Activated CD4-positive, alpha-beta T cell treated with anti-CD3 and anti-CD28 coated beads, Interleukin-2, amount 10 ng/mL, durations not matched to agents 7 days and 5 days (primary cell): Measurements from ENCODE around the gene BACH2. TPM values are rescaled to one million over a fixed set of nuclear protein-coding genes. Genes with fewer than 3 reads are reported as not detected.
A peak's percentile ranks its signal among the peaks of the same experiment; 100 is the strongest.

Experiments
- CTCF ChIA-PET: fragments of 350-600 bp; sonication (Branson Sonifier 250); formaldehyde crosslinking; loops from one replicate; lab custom pipeline; 2021; ENCODE audit warnings: antibody characterized with exemption; lab: Charles Lee
- POLR2A ChIA-PET: fragments of 350-600 bp; sonication (Branson Sonifier 250); formaldehyde crosslinking; loops from one replicate; lab custom pipeline; 2021; ENCODE audit warnings: antibody characterized with exemption; lab: Charles Lee
- DNase-seq: peaks from one replicate; pipeline ENCODE4 v3.0.0-alpha.2; 2020
- H3K27ac Mint-ChIP-seq: one replicate; pipeline ENCODE4 v1.8.0; 2021; ENCODE audit warnings: mild to moderate bottlenecking, moderate library complexity, mixed read lengths
- H3K27me3 Mint-ChIP-seq: one replicate; pipeline ENCODE4 v1.8.0; 2021; ENCODE audit warnings: mixed read lengths
- H3K36me3 Mint-ChIP-seq: one replicate; pipeline ENCODE4 v1.8.0; 2021; ENCODE audit warnings: low read depth, mixed read lengths
- H3K4me1 Mint-ChIP-seq: one replicate; pipeline ENCODE4 v1.8.0; 2021; ENCODE audit warnings: mixed read lengths
- H3K4me3 Mint-ChIP-seq: one replicate; pipeline ENCODE4 v1.8.0; 2021; ENCODE audit warnings: mild to moderate bottlenecking, moderate library complexity, mixed read lengths
- H3K9me3 Mint-ChIP-seq: one replicate; pipeline ENCODE4 v1.8.0; 2021; ENCODE audit warnings: mixed read lengths
- total RNA-seq, 2 experiments: library from RNA; stranded (reverse); gene quantifications; one replicate each; pipeline ENCODE4 v1.2.3, GENCODE V29; 2021

The BACH2 gene
- total RNA-seq, 2 experiments from 2014 or later: 59.4 to 61.6 TPM

DNA sequence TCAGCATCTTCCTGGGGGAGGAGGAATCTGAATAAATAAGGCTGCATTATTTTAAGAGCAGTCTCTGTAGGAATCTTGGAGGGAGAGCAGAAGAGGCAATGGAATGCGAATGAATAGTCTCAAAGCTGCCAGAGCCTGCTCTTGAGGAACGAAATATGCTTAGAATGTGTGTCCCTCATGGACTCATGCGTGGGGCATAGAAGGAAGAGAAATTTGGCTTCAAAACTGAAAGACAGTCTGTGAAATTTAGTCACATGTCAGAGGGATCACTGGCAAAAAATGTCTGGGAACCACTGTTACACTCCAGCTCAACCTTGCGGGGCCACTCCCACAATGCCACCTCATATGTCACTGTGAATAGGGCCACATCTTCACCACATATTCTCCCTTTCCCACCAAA is 306.9 kb downstream of the BACH2 start:
- CTCF ChIA-PET: interaction anchor here (0.6 to 0.9 kb wide), 2 partner anchors 147 to 394 kb away, joined by 3 to 6 read pairs; no protein-coding TSS in a partner anchor

DNA sequence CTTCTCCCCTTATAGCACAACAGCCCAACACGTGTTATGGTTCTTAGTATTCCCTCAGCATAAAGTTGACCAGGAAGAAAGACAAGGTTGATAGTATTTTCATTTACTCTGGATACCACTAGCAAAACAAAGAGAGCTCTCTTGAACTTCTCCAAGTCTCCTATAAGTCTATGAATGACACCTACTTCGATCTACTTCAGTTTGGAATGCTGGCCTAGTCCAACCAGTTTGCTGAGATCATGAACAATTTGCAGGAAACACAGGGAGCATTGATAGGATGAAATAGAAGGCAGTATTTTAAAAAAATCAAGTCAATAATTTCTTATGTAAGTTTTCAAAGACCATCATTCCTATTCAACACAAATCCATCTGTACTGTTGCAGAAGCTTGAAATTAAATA is 308.8 kb downstream of the BACH2 start:
- ChIA-PET POLR2A (no interaction called here), CTCF (interaction anchor here (0.9 to 1.5 kb wide), 4 partner anchors 9 to 152 kb away, joined by 3 to 5 read pairs (median 3); no protein-coding TSS in a partner anchor)
- Mint-ChIP-seq H3K36me3 (peaks cover 59% of the 10 kb centered on the region), H3K4me1 (peaks cover 67% of the 10 kb centered on the region), H3K4me3 (no peak overlapping the region), H3K27me3 (no peaks in the 10 kb centered on the region), H3K9me3 (no peaks in the 10 kb centered on the region), H3K27ac (no peak overlapping the region)
- DNase-seq: no peak

More for the DNA sequence above, 306.9 kb downstream of the BACH2 start:
- Mint-ChIP-seq H3K36me3 (peaks cover 56% of the 10 kb centered on the region), H3K9me3 (no peaks in the 10 kb centered on the region), H3K4me1 (peaks cover 63% of the 10 kb centered on the region), H3K27ac (no peak overlapping the region), H3K4me3 (no peak overlapping the region), H3K27me3 (no peaks in the 10 kb centered on the region)
- DNase-seq: no peak
- POLR2A ChIA-PET: no interaction called here

DNA sequence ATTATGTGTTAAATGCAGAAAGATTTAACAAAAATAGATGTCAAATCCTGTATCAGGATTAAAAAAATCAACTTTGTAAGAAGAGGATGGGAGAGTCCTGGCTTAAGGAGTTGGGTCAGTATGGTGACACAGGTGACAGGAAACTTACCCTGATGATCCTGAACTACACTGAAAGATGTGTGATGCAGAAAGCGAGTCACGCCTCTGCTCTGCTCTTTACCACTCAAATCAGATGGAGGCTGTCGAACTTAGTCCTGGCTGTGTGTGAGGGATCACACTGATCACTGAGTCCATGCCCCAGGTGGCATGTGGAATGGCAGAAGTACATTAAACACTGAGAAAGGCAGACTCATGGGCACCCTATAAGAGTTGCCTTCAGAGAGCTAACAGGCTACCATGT is 309.5 kb downstream of the BACH2 start:
- Mint-ChIP-seq H3K4me3 (no peak overlapping the region), H3K27me3 (no peaks in the 10 kb centered on the region), H3K27ac (no peak overlapping the region), H3K4me1 (peaks cover 66% of the 10 kb centered on the region), H3K36me3 (peaks cover 63% of the 10 kb centered on the region), H3K9me3 (no peaks in the 10 kb centered on the region)
- DNase-seq: no peak
- POLR2A ChIA-PET: no interaction called here
- CTCF ChIA-PET: interaction anchor here (0.6 to 2.0 kb wide), 6 partner anchors 8 to 153 kb away, joined by 3 to 7 read pairs (median 4); no protein-coding TSS in a partner anchor

DNA sequence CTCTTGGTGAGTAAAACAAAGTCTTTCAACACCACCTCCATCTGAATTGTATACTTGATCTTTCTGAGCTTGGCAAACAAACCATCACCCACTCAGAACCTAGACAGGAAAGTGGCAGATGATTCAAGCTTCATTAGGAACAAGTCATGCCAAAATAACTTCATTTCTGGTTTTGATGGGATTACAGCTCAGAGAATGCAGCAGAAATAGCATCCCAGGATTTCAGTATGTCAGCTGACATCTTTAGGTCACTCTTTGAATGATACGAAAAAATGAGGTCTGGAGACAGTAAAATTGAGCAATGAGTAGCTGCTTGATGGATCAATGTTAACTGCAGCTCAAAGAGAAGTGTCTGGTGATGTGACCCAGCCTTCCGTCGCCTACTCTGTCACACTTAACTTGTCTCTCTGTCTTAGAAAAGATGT is 310.0 kb downstream of the BACH2 start:
- H3K27ac Mint-ChIP-seq: no peak overlapping the region
- no peak for DNase-seq
- H3K9me3 Mint-ChIP-seq: no peaks in the 10 kb centered on the region
- H3K4me1 Mint-ChIP-seq: peaks cover 68% of the 10 kb centered on the region
- ChIA-PET POLR2A (no interaction called here), CTCF (interaction anchor here (0.6 to 2.0 kb wide), 9 partner anchors 8 to 670 kb away, joined by 3 to 7 read pairs (median 3); no protein-coding TSS in a partner anchor)
- no peaks in the 10 kb centered on the region for H3K27me3 Mint-ChIP-seq
- H3K36me3 Mint-ChIP-seq: peaks cover 67% of the 10 kb centered on the region
- H3K4me3 Mint-ChIP-seq: no peak overlapping the region

DNA sequence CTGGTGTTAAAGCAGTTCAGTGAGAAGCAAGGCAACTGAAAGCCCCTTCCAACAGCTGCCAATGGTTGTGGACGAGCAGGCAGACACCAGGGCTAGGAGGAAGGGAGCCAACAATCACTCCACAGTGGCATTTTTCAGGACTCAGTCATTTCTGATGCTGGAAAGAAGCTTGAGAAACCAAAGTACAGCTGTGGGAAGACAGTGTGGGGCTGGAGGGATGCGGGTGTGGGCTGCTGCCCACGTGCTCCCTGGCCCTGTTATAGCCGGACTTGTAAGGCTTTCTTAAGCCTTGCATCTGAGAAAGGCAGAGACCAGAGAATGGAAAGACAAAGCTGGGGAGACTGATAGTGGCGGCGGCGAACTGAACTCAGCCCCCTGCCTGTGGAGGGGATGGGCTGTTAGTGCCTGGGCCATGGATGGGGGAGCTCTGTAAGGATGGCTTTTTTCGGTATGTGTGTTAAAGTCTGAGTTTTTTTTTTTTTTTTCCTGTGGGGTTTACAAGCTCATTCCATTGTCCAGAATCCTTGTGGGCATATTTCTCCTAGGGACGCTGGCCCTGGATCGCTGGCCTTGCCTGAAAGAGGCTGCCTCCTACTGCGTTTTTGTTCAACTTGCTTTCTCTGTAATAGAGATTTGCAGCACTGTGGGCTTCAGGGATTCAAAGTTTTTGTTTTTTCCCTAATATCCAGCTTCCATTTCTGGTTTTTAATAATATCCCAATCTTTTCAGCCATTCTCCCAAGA is 310.7 kb downstream of the BACH2 start:
- Mint-ChIP-seq H3K4me1 (peaks cover 67% of the 10 kb centered on the region), H3K4me3 (no peak overlapping the region)

DNA sequence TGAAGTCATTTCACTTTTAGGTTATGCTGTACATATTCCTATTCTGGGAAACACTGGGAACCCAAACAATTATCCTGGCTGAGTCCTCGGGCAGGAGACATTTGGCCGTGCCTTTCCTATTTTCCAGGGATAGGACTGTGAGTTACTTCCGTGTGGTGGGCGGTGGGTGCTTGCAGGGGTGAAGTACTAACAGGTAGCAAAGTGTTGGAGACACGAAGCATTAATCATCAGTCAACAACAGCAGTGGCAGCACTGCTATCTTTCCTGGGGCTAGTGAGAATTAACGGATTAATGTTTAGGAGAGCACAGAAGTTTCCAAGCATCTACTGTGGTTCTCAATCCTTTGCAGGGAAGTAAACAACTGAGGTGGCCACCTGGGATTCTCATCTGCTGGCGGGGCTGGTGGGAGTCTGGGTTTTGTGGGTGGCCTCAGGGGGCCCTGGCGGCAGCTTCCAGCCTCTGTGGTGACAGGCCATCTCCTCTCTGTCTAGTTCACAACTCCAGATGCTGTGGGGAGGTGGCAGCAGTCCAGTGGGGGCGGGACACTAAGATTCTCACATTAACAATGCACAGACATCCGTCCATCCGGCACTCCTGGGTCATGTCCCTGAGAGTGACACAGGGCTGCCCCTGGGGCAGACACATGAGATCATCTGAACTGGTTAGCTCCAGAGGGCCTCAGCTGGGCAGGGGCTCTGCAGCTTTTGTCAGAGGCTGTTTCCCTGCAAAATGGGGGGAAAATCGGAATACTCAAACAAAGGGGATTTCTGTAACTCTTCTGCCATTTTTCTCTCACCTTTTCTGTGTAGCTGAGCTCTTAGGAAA is 311.5 kb downstream of the BACH2 start:
- no peak for DNase-seq
- Mint-ChIP-seq H3K36me3 (peaks cover 63% of the 10 kb centered on the region), H3K9me3 (no peaks in the 10 kb centered on the region), H3K27me3 (no peaks in the 10 kb centered on the region), H3K27ac (peak overlapping the region; percentile 55), H3K4me1 (peaks cover 66% of the 10 kb centered on the region), H3K4me3 (no peak overlapping the region)
- ChIA-PET CTCF (interaction anchor here (0.6 to 2.0 kb wide), 6 partner anchors 11 to 267 kb away, joined by 3 to 7 read pairs (median 4); no protein-coding TSS in a partner anchor), POLR2A (no interaction called here)

More for the DNA sequence above, 310.7 kb downstream of the BACH2 start:
- Mint-ChIP-seq H3K27ac (no peak overlapping the region), H3K36me3 (peaks cover 66% of the 10 kb centered on the region), H3K9me3 (no peaks in the 10 kb centered on the region), H3K27me3 (no peaks in the 10 kb centered on the region)
- ChIA-PET CTCF (interaction anchor here (0.6 to 2.0 kb wide), 9 partner anchors 10 to 671 kb away, joined by 3 to 7 read pairs (median 4); no protein-coding TSS in a partner anchor), POLR2A (no interaction called here)
- DNase-seq: no peak

DNA sequence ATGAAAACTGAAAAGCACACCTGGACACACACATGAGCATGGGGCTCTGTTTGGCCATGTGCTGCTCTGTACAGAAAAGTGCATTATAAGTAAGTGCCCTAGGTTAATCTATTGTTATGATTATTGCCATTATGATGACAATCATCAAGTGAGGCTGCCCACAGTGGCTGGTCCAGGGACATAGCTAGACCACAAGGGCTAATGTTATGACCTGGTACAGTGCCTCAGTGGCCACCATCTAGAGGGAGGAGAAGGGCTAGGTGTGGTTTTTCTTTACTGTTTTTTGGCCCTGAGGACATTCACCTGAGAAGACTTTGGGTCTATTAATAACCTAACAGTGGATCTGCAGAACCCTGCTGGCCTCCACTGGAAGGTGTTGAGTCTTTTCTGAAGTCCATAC is 316.3 kb downstream of the BACH2 start:
- Mint-ChIP-seq H3K36me3 (peaks cover 37% of the 10 kb centered on the region), H3K4me3 (no peak overlapping the region)
- POLR2A ChIA-PET: no interaction called here

DNA sequence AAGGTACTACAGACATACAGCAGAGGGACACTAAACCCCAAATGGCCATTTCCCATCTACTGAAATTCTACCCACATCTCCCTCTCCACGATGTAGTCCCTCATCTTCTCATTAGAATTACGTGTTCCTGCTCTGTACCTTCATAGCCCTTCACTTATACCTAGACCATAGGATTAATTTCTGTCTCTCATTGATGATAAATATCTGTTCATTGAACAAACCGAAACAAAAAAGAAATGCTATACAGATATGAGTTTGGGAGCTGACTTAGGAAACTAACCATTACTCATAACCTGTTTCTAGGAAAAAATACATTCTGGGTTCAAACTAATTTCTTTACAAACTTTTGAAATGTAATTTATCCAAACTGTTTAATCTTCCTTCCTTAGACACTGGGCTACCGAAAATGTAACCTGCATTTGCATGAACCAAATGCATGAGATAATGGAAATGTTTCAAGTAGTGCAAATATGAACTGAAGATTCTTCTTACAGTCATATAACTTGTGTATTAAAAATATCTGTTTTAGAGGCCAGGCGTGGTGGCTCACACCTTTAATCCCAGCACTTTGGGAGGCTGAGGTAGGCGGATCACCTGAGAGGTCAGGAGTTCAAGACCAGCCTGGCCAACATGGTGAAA is 317.0 kb downstream of the BACH2 start:
- peaks cover 38% of the 10 kb centered on the region for H3K36me3 Mint-ChIP-seq
- CTCF ChIA-PET: interaction anchor here (1.1 kb wide), 1 partner anchor 8 kb away, joined by 3 read pairs; no protein-coding TSS in a partner anchor
- no peak overlapping the region for H3K27ac Mint-ChIP-seq
- H3K4me1 Mint-ChIP-seq: peaks cover 34% of the 10 kb centered on the region
- no peaks in the 10 kb centered on the region for H3K27me3 Mint-ChIP-seq
- no peak for DNase-seq
- H3K9me3 Mint-ChIP-seq: no peaks in the 10 kb centered on the region
- no peak overlapping the region for H3K4me3 Mint-ChIP-seq
- POLR2A ChIA-PET: no interaction called here

More for the DNA sequence above, 316.3 kb downstream of the BACH2 start:
- CTCF ChIA-PET: no interaction called here
- DNase-seq: no peak
- H3K27ac Mint-ChIP-seq: peak overlapping the region; percentile 78
- H3K4me1 Mint-ChIP-seq: peaks cover 38% of the 10 kb centered on the region
- H3K27me3 Mint-ChIP-seq: no peaks in the 10 kb centered on the region
- H3K9me3 Mint-ChIP-seq: no peaks in the 10 kb centered on the region

DNA sequence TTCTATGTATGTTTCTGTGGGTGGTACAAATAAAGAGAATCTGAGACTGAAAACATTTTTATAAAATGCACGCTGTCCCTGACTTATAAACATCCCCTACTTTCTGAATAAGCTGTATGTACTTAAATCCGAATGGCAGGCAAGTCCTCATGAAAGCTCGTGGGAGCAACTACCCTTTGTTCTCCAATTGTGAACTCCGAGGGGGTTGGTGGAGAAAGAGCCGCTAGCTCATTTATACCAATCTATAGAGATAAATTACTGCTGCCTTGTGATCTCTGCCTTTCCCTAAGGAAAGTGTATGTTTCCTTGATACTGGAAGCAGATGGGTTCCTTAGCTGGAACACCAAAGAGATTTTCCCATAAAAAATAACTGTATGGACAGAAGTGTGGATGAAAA is 317.9 kb downstream of the BACH2 start:
- peaks cover 32% of the 10 kb centered on the region for H3K4me1 Mint-ChIP-seq
- no peaks in the 10 kb centered on the region for H3K9me3 Mint-ChIP-seq
- H3K4me3 Mint-ChIP-seq: no peak overlapping the region
- POLR2A ChIA-PET: interaction anchor here (0.6 kb wide), 1 partner anchor 68 kb away, joined by 4 read pairs; no protein-coding TSS in a partner anchor
- CTCF ChIA-PET: interaction anchor here (1.1 kb wide), 1 partner anchor 8 kb away, joined by 3 read pairs; no protein-coding TSS in a partner anchor
- DNase-seq: no peak
- H3K27ac Mint-ChIP-seq: no peak overlapping the region
- H3K36me3 Mint-ChIP-seq: peaks cover 37% of the 10 kb centered on the region
- no peaks in the 10 kb centered on the region for H3K27me3 Mint-ChIP-seq

DNA sequence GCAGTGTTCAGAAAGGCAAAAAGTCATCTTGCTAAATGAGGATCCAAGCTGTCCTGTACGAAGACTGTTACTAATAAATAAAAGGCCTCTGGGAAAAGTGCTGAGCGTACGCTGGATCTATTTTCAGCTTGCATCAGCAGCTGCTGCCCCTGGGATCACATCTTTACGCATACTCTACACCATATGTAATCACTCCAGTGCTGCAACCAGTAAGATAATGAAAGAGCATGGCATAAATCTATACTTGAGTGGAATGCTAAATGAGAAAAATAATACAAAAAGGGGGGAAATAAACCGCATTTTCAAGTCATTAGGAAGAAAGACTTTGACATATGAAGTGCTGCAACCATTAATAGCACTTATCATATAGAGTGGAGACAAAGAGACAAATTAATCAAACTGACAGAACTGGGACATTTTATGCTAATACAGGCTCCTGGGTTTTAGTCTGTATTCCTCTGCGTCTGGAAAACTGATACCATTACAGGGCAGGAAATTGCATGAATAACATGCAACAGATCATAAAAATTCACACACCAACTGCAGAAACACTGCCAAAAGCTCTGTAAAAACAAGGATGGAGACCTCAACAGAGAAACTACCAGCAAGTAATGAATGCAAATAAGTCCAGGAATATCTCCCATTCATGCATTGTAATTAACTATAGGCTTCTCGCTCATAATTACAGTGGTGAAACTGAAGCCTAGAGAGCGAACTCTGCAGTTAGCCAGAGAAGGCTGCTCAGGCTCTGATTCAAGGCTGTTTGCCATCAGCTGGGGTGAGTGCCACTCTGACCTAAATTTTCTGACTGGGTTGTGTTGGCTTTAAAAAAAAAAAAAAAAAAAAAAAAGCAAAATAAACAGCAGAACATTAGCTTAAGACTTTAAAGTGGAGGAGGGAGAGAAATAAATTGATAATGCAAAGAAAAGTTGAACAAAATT is 318.6 kb downstream of the BACH2 start:
- H3K27me3 Mint-ChIP-seq: no peaks in the 10 kb centered on the region
- no peaks in the 10 kb centered on the region for H3K9me3 Mint-ChIP-seq
- DNase-seq: no peak
- H3K36me3 Mint-ChIP-seq: peaks cover 41% of the 10 kb centered on the region
- peaks cover 36% of the 10 kb centered on the region for H3K4me1 Mint-ChIP-seq
- CTCF ChIA-PET: interaction anchor here (1.1 to 1.2 kb wide), 2 partner anchors 9 to 11 kb away, joined by 3 read pairs; no protein-coding TSS in a partner anchor
- POLR2A ChIA-PET: no interaction called here
- H3K4me3 Mint-ChIP-seq: no peak overlapping the region
- H3K27ac Mint-ChIP-seq: no peak overlapping the region

DNA sequence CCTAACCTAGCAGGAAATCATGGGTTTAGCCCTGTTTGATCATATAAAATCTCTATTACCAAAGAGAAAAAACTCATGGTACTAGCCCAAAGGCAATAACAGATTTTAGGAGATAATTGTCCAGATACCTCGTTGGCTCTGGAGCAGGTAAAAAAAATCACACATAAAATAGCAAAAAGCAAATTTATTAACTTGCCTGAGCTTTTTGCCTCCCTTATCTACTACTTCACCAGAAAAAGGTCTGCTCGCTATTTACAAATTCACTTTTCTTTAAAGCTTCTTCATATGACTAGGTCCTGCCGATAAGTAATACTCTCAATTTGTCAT is 320.0 kb downstream of the BACH2 start:
- H3K4me1 Mint-ChIP-seq: peaks cover 28% of the 10 kb centered on the region
- DNase-seq: no peak
- no peak overlapping the region for H3K4me3 Mint-ChIP-seq
- H3K27me3 Mint-ChIP-seq: no peaks in the 10 kb centered on the region
- no peaks in the 10 kb centered on the region for H3K9me3 Mint-ChIP-seq
- H3K27ac Mint-ChIP-seq: no peak overlapping the region
- H3K36me3 Mint-ChIP-seq: peaks cover 40% of the 10 kb centered on the region
- ChIA-PET CTCF (interaction anchor here (1.2 to 1.5 kb wide), 2 partner anchors 10 to 22 kb away, joined by 3 to 4 read pairs; no protein-coding TSS in a partner anchor), POLR2A (no interaction called here)
